ENCODE results near the gene EXOC3L4.
"Not testable (repeated sequence)": the region's sequence is repeated elsewhere in the genome, so short reads cannot be mapped to it uniquely, and the experiment has no call there.

Gene EXOC3L4

DNA sequence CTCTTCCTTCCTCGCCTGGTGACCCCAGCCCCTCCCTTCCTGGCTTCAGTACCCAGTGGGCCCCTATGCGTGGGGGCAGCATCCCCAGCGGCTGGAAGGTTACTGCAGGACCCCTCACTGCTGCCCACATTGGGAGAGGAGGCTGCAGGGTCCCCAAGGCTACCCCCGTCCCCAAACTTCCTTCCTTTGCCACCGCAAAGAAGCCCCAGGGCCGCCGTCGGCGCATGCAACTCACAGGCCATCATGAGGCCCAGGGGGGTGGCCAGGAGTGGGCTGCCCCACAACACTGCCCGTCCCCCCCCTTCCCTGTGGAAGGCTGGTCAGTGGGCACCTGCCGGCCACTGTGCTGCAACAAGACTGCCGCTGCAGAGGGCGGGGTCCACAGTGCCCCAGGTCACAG is 19.2 kb downstream of the EXOC3L4 start:
- Histone ChIP-seq H3K4me3 (replicated peaks; ENCODE audit: insufficient read depth, low read length) (no peak overlapping the region), H3K27me3 (ENCODE audit: insufficient read depth, poor library complexity, severe bottlenecking) (no peaks in the 10 kb centered on the region), H3K27ac (replicated peaks) (no peak overlapping the region)
- no peak for DNase-seq (ENCODE audit: low read depth in 1 of 2, low spot score in 1 of 2)
- TF ChIP-seq POLR2AphosphoS5 (IDR thresholded peaks at IDR 0.05; ENCODE audit: low read depth) = no peak
- TF ChIP-seq, protein P1, sequence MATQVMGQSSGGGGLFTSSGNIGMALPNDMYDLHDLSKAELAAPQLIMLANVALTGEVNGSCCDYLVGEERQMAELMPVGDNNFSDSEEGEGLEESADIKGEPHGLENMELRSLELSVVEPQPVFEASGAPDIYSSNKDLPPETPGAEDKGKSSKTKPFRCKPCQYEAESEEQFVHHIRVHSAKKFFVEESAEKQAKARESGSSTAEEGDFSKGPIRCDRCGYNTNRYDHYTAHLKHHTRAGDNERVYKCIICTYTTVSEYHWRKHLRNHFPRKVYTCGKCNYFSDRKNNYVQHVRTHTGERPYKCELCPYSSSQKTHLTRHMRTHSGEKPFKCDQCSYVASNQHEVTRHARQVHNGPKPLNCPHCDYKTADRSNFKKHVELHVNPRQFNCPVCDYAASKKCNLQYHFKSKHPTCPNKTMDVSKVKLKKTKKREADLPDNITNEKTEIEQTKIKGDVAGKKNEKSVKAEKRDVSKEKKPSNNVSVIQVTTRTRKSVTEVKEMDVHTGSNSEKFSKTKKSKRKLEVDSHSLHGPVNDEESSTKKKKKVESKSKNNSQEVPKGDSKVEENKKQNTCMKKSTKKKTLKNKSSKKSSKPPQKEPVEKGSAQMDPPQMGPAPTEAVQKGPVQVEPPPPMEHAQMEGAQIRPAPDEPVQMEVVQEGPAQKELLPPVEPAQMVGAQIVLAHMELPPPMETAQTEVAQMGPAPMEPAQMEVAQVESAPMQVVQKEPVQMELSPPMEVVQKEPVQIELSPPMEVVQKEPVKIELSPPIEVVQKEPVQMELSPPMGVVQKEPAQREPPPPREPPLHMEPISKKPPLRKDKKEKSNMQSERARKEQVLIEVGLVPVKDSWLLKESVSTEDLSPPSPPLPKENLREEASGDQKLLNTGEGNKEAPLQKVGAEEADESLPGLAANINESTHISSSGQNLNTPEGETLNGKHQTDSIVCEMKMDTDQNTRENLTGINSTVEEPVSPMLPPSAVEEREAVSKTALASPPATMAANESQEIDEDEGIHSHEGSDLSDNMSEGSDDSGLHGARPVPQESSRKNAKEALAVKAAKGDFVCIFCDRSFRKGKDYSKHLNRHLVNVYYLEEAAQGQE (IDR thresholded peaks at IDR 0.05; ENCODE audit: insufficient replicate concordance, low read depth) = no peak

DNA sequence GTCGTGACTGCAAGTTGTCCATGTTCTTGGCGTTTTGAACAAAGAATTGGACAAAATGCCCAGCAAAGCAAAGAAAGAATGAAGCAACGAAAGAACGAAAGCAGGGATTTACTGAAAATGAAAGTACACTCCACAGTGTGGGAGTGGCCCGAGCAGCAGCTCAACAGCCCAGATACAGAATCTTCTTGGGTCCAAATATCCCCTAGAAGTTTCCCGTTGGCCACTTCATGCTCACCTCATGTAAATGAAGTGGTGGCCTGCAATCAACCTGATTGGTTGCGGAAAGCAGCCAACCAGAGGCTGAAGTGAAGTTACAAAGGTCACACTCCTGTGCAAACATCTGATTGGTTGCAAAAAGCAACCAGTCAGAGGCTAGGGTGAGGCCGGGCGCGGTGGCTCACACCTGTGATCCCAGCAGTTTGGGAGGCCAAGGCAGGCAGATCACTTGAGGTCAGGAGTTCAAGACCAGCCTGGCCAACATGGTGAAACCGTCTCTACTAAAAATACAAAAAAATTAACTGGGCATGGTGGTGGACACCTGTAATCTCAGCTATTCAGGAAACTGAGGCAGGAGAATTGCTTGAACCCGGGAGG is 20.7 kb downstream of the EXOC3L4 start:
- not testable (repeated sequence) for H3K27ac ChIP-seq (replicated peaks); H3K4me3 ChIP-seq (replicated peaks; ENCODE audit: insufficient read depth, low read length); DNase-seq (ENCODE audit: low read depth in 1 of 2, low spot score in 1 of 2); H3K27me3 ChIP-seq (ENCODE audit: insufficient read depth, poor library complexity, severe bottlenecking)

DNA sequence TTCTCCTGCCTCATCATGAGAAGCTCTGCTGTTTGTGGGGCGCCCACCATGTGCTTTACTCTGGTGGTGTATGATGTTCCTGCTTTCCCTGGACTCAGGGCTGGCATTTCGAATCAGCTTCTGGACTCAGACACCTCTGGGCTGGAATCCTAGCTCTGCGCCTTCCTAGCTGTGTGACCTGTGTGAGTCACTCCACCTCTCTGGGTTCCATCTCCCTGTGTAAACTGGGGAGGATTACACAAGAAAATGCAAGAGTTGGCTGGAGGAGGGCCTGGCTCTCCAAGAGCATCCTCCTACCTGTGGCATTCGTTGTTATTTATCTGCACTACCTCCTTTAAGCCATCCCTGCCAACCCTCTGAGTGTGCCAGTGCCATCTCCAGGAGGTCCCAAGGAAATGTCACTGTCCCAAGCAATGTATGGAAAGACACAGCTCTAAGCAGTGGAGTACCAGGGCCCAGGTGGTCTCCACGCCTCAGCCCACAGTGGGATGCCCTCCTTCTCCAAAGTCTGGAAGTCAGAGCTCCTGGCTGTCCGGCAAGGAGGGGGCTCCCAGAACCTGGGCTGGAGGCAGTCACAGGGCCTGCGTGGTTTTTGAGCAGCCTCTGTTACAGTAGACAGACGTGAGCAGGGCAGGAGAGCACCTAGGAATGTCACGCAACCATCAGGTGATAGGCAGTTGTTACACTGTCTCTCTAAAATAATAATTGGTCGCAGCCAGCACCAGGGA is 21.5 kb downstream of the EXOC3L4 start:
- no peak overlapping the region for H3K27ac ChIP-seq (replicated peaks)
- TF ChIP-seq, protein P2, sequence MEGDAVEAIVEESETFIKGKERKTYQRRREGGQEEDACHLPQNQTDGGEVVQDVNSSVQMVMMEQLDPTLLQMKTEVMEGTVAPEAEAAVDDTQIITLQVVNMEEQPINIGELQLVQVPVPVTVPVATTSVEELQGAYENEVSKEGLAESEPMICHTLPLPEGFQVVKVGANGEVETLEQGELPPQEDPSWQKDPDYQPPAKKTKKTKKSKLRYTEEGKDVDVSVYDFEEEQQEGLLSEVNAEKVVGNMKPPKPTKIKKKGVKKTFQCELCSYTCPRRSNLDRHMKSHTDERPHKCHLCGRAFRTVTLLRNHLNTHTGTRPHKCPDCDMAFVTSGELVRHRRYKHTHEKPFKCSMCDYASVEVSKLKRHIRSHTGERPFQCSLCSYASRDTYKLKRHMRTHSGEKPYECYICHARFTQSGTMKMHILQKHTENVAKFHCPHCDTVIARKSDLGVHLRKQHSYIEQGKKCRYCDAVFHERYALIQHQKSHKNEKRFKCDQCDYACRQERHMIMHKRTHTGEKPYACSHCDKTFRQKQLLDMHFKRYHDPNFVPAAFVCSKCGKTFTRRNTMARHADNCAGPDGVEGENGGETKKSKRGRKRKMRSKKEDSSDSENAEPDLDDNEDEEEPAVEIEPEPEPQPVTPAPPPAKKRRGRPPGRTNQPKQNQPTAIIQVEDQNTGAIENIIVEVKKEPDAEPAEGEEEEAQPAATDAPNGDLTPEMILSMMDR (IDR thresholded peaks at IDR 0.05; ENCODE audit: insufficient read depth, low read length) = no peak
- TF ChIP-seq, protein P1 (IDR thresholded peaks at IDR 0.05; ENCODE audit: insufficient replicate concordance, low read depth) = no peak
- TF ChIP-seq GABPA (IDR thresholded peaks at IDR 0.05; ENCODE audit: low read depth) (no peak), SPI1 (IDR thresholded peaks at IDR 0.05; ENCODE audit: borderline replicate concordance, low read depth) (no peak), POLR2AphosphoS5 (IDR thresholded peaks at IDR 0.05; ENCODE audit: low read depth) (no peak)
- H3K27me3 ChIP-seq (ENCODE audit: insufficient read depth, poor library complexity, severe bottlenecking) = no peaks in the 10 kb centered on the region
- no peak overlapping the region for H3K4me3 ChIP-seq (replicated peaks; ENCODE audit: insufficient read depth, low read length)
- no peak for DNase-seq (ENCODE audit: low read depth in 1 of 2, low spot score in 1 of 2)

DNA sequence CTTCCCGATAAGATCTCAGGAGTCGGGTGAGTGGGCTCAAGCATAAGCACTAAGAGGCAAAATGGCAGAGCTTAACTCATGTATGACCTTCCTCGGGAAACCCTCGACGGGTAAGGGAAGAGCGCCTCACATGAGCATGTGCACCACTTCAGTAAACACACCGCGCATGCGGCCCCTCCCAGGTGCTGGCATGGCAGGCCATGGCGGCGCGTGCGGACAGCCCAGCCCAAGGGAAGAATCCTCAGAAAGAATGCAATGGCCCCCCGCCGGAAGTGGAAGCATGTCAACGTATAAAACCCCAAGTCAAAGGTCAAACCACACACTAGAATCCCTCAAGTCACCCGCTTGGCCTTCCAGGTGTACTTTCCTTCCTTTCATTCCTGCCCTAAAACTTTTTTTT is 22.1 kb downstream of the EXOC3L4 start:
- Histone ChIP-seq H3K27ac (replicated peaks) (no peak overlapping the region), H3K4me3 (replicated peaks; ENCODE audit: insufficient read depth, low read length) (no peak overlapping the region), H3K27me3 (ENCODE audit: insufficient read depth, poor library complexity, severe bottlenecking) (no peaks in the 10 kb centered on the region)
- TF ChIP-seq, protein P1 (IDR thresholded peaks at IDR 0.05; ENCODE audit: insufficient replicate concordance, low read depth) = no peak
- TF ChIP-seq SPI1 (IDR thresholded peaks at IDR 0.05; ENCODE audit: borderline replicate concordance, low read depth) = no peak
- TF ChIP-seq GABPA (IDR thresholded peaks at IDR 0.05; ENCODE audit: low read depth) = no peak
- TF ChIP-seq, protein P2 (IDR thresholded peaks at IDR 0.05; ENCODE audit: insufficient read depth, low read length) = no peak
- no peak for TF ChIP-seq POLR2AphosphoS5 (IDR thresholded peaks at IDR 0.05; ENCODE audit: low read depth)
- no peak for DNase-seq (ENCODE audit: low read depth in 1 of 2, low spot score in 1 of 2)

DNA sequence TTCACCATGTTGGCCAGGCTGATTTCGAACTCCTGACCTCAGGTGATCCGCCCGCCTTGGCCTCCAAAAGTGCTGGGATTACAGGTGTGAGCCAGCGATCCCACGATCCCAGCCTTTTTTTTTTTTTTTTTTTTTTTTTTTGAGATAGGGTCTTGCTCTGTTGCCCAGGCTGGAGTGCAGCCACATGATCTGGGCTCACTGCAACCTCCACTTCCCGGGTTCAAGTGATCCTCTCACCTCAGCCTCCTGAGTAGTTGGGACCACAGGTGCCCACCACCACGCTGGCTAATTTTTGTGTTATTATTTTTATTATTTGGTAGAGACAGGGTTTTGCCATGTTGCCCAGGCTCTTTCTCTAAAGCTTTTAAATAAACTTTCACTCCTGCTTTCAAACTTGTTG is 23.0 kb downstream of the EXOC3L4 start:
- H3K4me3 ChIP-seq (replicated peaks; ENCODE audit: insufficient read depth, low read length); DNase-seq (ENCODE audit: low read depth in 1 of 2, low spot score in 1 of 2); H3K27me3 ChIP-seq (ENCODE audit: insufficient read depth, poor library complexity, severe bottlenecking): not testable (repeated sequence)
- H3K27ac ChIP-seq (replicated peaks) = peak overlapping the region; percentile 31; the same call in 1 of the 2 replicates

Measured in HL-60 (cell line).